IPS-18c (cell line): ENCODE measurements around the gene BCAS1.

Experiments used
- H3K4me3 ChIP-seq: 2 replicates; pipeline ENCODE4 v1.7.0; 2013; ENCODE audit warnings: low read depth, mild to moderate bottlenecking, low read length, moderate library complexity; ENCODE audit not compliant: insufficient read depth
- H3K9me3 ChIP-seq: one replicate; pipeline ENCODE4 v1.6.1; 2013; ENCODE audit warnings: mild to moderate bottlenecking, low read length, moderate library complexity; ENCODE audit not compliant: control insufficient read depth, insufficient read depth

Gene BCAS1

DNA sequence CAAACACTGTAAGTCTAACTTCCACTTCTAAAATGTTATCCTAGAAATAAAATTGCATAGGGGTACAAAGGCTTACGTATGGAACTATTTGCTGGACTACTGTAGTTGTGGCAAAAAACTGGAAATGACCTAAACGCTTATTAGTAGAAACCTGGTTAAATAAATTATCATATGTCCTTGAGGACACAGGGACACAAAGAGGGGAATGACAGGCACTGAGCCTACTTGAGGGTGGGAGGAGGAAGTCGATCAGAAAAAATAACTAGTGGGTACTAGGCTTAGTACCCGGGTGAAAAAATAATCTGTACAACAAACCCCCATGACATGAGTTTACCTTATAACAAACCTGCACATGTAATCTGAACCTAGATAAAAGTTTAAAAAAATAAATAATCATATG, 28.4 kb downstream of the BCAS1 start:
- no peaks in the 10 kb centered on the region for H3K9me3 ChIP-seq
- H3K4me3 ChIP-seq = no peak overlapping the region

GRCh38 chr20:54041336-54041735, 29.1 kb downstream of the BCAS1 start:
- no peak overlapping the region for H3K4me3 ChIP-seq
- no peaks in the 10 kb centered on the region for H3K9me3 ChIP-seq

- Histone ChIP-seq H3K4me3 (no peak overlapping the region), H3K9me3 (no peaks in the 10 kb centered on the region)
Measured at GRCh38 chr20:54040531-54040930, 29.9 kb downstream of the BCAS1 start.

- H3K4me3 ChIP-seq = no peak overlapping the region
- H3K9me3 ChIP-seq = no peaks in the 10 kb centered on the region
Measured at GRCh38 chr20:54038961-54039360, 31.4 kb downstream of the BCAS1 start.

- no peaks in the 10 kb centered on the region for H3K9me3 ChIP-seq
- no peak overlapping the region for H3K4me3 ChIP-seq
Measured at GRCh38 chr20:54037525-54037924, 32.9 kb downstream of the BCAS1 start.

GRCh38 chr20:54029643-54030042, 40.8 kb downstream of the BCAS1 start:
- Histone ChIP-seq H3K4me3 (no peak overlapping the region), H3K9me3 (no peaks in the 10 kb centered on the region)

DNA sequence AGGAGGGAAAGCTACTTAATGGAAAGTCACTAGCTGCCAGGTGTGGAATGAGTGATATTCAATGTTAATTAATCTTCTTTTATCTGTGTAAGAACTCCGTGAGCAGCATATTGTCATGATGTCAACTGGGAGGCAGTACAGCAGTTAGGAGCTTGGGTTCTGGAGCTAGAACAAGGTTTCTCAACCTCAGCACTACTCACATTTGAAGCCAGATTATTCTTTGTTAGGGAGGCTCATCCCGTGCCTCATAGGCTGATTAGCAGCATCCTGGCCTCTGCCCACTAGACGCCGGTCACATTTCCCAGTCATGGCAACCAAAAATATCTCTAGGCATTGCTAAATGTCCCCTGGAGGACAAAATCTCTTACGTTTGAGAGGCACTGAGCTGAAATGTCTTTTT, 41.2 kb downstream of the BCAS1 start:
- Histone ChIP-seq H3K4me3 (no peak overlapping the region), H3K9me3 (no peaks in the 10 kb centered on the region)

- H3K9me3 ChIP-seq = no peaks in the 10 kb centered on the region
Measured at GRCh38 chr20:54028276-54029011, 42.0 kb downstream of the BCAS1 start.

DNA sequence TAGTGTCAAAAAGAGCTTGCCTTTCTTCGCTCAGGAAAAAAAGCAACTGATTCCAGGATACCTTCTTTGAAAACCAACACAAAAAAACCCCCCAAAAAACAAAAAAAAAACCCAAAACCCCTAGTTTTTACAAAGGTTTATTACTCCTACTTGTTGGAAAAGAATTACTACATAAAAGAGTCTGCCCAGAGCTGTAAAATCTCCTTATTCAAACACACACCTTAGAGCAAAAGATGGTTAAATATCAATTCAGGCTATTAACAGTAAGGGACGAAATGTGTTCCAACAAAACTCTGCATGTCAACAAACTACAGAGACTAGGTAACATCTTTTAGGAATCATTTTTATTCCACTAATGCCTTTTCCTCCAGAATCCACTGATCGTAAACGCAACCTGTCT, 42.7 kb downstream of the BCAS1 start:
- Histone ChIP-seq H3K9me3 (no peaks in the 10 kb centered on the region), H3K4me3 (no peak overlapping the region)

More at GRCh38 chr20:54028276-54029011, 42.0 kb downstream of the BCAS1 start:
- H3K4me3 ChIP-seq = no peak overlapping the region

DNA sequence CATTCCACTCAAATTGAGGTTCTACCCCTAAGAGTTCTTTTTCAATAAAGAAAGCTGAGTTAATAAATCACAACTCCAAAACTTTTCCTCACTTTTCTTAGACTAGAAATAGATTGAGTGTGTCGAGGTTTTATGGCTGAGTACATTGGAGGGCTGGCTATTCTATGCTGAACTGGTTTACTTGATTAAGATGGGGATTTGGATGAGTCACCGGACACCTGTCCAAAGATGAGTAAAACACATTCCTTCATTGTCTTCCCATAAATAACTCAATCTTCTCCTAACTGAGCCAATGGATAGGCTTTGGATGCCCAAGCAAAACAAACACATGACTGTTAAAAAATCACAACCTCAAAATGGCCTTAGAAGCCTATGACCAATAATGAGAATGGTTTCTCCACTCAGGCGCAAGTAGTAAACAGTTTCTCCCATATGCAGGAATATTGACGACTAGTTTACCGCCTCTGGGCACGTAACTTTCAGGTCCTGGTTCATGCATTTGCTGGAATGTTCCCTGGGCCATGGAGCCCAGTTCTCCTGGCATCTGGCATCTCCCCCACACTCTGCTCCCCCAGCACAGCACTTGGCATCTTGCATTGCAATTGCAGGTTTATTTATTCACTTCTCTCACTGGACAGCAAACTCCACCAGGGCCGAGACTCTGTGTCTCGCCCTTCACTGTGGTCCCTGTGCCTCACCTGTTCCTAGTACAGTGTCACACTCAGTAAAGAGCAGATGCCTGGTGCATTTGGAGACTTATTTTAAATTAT, 43.9 kb downstream of the BCAS1 start:
- no peaks in the 10 kb centered on the region for H3K9me3 ChIP-seq
- no peak overlapping the region for H3K4me3 ChIP-seq

GRCh38 chr20:54025251-54025771, 45.1 kb downstream of the BCAS1 start:
- H3K9me3 ChIP-seq = no peaks in the 10 kb centered on the region
- no peak overlapping the region for H3K4me3 ChIP-seq

GRCh38 chr20:54023406-54023805, 47.0 kb downstream of the BCAS1 start:
- Histone ChIP-seq H3K9me3 (no peaks in the 10 kb centered on the region), H3K4me3 (no peak overlapping the region)

DNA sequence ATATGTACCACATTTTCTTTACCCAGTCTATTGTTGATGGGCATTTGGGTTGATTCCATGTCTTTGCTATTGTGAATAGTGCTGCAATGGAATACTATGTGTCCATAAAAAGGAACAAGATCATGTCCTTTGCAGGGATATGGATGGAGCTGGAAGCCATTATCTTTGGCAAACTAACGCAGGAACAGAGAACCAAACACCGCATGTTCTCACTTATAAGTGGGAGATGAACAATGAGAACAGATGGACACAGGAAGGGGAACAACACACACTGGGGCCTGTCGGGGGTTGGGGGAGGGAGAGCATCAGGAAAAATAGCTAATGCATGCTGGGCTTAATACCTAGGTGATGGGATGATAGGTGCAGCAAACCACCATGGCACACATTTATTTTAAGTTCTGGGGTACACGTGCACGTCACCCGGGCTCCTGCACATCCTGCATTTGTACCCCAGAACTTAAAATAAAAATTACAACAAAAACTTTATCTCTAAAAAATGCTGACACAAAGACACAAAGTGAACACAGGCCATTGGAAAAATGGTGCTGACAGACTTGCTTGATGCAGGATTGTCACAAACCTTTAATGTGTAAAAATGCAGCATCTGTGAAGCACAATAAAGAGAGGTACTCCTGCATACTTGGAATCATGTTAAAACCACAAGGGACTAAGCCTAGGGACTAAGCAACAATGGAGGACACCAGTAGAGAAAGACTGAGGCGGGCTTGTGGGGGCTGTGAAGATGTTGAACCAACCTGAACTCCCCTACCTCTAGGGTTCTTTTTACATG, 48.8 kb downstream of the BCAS1 start:
- no peaks in the 10 kb centered on the region for H3K9me3 ChIP-seq
- H3K4me3 ChIP-seq = no peak overlapping the region

DNA sequence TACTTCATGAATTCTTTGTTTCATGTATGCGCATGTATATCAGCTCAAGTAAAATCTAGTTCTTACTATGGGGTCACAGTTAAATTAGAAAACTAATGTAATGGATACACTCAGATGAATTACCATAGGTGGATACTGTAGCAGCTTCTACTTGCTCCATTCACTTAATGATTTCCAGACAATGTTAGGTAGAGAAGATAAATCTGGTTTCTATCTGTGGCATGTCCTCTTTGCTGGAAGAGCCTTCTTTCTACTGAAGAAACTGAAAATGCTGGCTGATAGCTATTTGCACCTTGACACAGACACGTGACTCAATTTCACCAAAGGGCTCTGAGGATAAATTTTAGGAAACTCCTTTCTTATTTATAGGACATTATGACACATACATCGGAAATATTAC, 49.5 kb downstream of the BCAS1 start:
- Histone ChIP-seq H3K4me3 (no peak overlapping the region), H3K9me3 (no peaks in the 10 kb centered on the region)

DNA sequence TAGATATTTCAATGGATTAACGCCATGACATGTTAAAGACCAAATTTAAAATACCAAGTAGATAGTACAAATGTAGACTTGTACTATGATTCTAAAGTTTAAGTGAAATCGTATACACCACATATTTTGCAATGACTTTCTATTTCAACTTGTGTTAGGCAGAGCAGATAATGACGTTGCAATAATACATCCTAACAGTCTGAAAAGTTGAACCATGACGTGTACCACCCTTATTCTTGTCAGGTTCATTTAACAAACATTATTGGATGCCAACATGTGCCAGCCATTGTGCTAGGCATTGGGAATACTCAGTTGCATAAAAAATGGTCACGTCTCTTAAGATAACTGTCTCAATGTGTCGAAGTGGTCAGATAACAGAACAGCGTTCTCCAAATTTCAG, 50.0 kb downstream of the BCAS1 start:
- Histone ChIP-seq H3K9me3 (no peaks in the 10 kb centered on the region), H3K4me3 (no peak overlapping the region)

GRCh38 chr20:54019585-54019984, 50.8 kb downstream of the BCAS1 start:
- Histone ChIP-seq H3K9me3 (no peaks in the 10 kb centered on the region), H3K4me3 (no peak overlapping the region)

DNA sequence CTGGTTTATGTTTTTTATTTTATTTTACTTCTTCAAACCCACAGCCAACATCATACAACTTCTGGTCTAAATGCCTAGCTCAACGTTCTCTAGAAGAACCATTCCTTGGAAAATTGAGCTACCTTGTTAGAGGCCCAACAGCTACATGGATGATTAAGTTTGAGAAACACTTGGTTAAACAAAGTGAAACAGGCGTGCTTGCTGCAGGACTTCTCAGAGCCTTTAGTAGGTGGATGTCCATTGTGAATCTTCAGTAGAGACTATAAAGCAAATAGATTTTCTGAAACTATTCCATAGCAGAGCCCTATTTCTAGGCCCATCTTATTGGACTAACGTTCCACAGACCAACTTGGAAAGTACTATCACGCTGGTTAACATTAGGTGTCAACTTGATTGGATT, 51.3 kb downstream of the BCAS1 start:
- H3K9me3 ChIP-seq = no peaks in the 10 kb centered on the region
- H3K4me3 ChIP-seq = no peak overlapping the region

- Histone ChIP-seq H3K9me3 (no peaks in the 10 kb centered on the region), H3K4me3 (no peak overlapping the region)
Measured at GRCh38 chr20:54017846-54018245, 52.5 kb downstream of the BCAS1 start.
